ENCODE data around the gene DZIP3. TPM values are rescaled to one million over a fixed set of nuclear protein-coding genes. Genes with fewer than 3 reads are reported as not detected.
A peak's percentile ranks its signal among the peaks of the same experiment; 100 is the strongest.

DZIP3 gene
- total and polyA plus RNA-seq, 2 of the 13 experiments (the other 11 are each of a cell fraction or from before 2014, with no cell fraction given) = 11.3 to 17.3 TPM

DNA sequence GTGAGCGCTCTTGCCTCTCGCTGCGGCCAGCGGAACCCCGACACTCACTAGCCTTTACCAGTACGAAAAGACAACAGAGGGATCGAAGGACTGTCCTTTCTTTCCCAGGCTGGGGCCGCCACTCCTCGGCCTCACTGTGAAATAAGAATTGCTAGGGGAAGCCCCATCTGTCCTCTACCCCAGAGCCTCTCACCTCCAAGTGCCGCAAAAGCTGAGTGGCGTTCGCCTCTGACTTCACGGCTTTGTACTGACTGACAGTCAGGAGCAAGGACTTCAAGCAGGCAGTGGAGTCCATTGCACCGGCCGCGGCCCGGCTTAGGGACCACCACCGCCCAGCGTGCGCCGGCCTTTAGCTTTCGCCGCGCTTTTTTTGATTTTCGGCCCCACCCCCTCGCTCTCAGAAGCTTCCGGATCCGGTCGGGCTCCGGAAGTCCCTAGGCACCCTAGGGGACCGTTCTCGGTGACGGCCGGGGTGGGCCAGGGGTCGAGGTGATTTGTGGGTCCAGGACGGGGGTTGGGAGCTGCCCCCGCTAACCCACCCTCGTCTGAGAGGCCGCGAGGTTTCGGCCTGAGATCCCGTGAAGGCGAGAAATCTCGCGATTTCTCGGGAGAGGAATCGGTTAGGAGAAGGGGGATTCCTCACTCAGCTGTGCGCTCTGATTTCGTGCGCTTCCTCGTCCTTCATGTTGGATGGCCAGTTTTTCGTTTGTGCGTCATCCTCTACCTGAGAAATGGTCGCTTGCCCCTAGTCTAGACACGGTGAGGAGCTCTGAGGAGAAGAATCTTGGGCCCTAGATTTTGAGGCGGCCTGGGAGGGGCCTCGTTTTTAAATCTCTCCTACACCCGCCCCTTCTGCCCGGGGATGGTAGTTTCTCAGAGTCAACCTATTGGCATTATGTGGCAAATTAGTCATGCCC lies at the start of gene DZIP3, which contains the start of gene CIP2A (continued):
- TF ChIP-seq, protein P1, sequence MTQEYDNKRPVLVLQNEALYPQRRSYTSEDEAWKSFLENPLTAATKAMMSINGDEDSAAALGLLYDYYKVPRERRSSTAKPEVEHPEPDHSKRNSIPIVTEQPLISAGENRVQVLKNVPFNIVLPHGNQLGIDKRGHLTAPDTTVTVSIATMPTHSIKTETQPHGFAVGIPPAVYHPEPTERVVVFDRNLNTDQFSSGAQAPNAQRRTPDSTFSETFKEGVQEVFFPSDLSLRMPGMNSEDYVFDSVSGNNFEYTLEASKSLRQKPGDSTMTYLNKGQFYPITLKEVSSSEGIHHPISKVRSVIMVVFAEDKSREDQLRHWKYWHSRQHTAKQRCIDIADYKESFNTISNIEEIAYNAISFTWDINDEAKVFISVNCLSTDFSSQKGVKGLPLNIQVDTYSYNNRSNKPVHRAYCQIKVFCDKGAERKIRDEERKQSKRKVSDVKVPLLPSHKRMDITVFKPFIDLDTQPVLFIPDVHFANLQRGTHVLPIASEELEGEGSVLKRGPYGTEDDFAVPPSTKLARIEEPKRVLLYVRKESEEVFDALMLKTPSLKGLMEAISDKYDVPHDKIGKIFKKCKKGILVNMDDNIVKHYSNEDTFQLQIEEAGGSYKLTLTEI (CRISPR knock-in tag; conservative IDR thresholded peaks at IDR 0.05) = no peak
- TF ChIP-seq TOPORS (CRISPR knock-in tag; IDR thresholded peaks at IDR 0.05) (peak; percentile 89; the same call in 1 of the 2 replicates), ARID5B (CRISPR knock-in tag; IDR thresholded peaks at IDR 0.05) (peak; percentile 74), SRSF1 (optimal IDR thresholded peaks at IDR 0.05; ENCODE audit: low read depth, low read length) (no peak), U2AF1 (optimal IDR thresholded peaks at IDR 0.05; ENCODE audit: low read depth, low read length) (no peak), NFKBIZ (CRISPR knock-in tag; IDR thresholded peaks at IDR 0.05) (no peak), RFXAP (CRISPR knock-in tag; IDR thresholded peaks at IDR 0.05; ENCODE audit: borderline replicate concordance) (0 out of 2 replicates have a peak, but pooled peaks have one; percentile 52), NFATC3 (CRISPR knock-in tag; IDR thresholded peaks at IDR 0.05) (no peak), MEF2D (CRISPR knock-in tag; IDR thresholded peaks at IDR 0.05) (peak; percentile 89; the same call in 1 of the 2 replicates), THAP7 (CRISPR knock-in tag; IDR thresholded peaks at IDR 0.05) (no peak), ZNF33B (CRISPR knock-in tag; IDR thresholded peaks at IDR 0.05) (no peak), ZMYM2 (CRISPR knock-in tag; IDR thresholded peaks at IDR 0.05) (0 out of 2 replicates have a peak, but pooled peaks have one; percentile 47), ZNF605 (CRISPR knock-in tag; IDR thresholded peaks at IDR 0.05) (peak; percentile 79), HOXA5 (CRISPR knock-in tag; IDR thresholded peaks at IDR 0.05) (0 out of 2 replicates have a peak, but pooled peaks have one; percentile 71), AGO2 (optimal IDR thresholded peaks at IDR 0.05; ENCODE audit: low read depth, low read length) (peak; percentile 37), PBX2 (CRISPR knock-in tag; IDR thresholded peaks at IDR 0.05) (no peak)
- TF ChIP-seq, protein P2, sequence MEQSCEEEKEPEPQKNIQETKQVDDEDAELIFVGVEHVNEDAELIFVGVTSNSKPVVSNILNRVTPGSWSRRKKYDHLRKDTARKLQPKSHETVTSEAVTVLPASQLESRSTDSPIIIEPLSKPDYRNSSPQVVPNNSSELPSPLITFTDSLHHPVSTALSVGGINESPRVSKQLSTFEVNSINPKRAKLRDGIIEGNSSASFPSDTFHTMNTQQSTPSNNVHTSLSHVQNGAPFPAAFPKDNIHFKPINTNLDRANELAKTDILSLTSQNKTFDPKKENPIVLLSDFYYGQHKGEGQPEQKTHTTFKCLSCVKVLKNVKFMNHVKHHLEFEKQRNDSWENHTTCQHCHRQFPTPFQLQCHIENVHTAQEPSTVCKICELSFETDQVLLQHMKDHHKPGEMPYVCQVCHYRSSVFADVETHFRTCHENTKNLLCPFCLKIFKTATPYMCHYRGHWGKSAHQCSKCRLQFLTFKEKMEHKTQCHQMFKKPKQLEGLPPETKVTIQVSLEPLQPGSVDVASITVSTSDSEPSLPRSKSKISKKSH (CRISPR knock-in tag; IDR thresholded peaks at IDR 0.05; ENCODE audit: borderline replicate concordance) = no peak; the same call in 1 of the 2 replicates
- TF ChIP-seq, protein P3, sequence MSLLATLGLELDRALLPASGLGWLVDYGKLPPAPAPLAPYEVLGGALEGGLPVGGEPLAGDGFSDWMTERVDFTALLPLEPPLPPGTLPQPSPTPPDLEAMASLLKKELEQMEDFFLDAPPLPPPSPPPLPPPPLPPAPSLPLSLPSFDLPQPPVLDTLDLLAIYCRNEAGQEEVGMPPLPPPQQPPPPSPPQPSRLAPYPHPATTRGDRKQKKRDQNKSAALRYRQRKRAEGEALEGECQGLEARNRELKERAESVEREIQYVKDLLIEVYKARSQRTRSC (CRISPR knock-in tag; IDR thresholded peaks at IDR 0.05; ENCODE audit: low read depth) = no peak
